GM21528 (cell line): ENCODE results near the gene GBP3.
"Not testable (repeated sequence)": the region's sequence is repeated elsewhere in the genome, so short reads cannot be mapped to it uniquely, and the experiment has no call there.

Experiments
- ATAC-seq: cut with Tn5 transposase; IDR thresholded peaks from one replicate; pipeline ENCODE4 v1.9.1; 2021; ENCODE audit warnings: mild to moderate bottlenecking, moderate library complexity; ENCODE audit not compliant: unreplicated experiment, low FRiP score

The GBP3 gene

DNA sequence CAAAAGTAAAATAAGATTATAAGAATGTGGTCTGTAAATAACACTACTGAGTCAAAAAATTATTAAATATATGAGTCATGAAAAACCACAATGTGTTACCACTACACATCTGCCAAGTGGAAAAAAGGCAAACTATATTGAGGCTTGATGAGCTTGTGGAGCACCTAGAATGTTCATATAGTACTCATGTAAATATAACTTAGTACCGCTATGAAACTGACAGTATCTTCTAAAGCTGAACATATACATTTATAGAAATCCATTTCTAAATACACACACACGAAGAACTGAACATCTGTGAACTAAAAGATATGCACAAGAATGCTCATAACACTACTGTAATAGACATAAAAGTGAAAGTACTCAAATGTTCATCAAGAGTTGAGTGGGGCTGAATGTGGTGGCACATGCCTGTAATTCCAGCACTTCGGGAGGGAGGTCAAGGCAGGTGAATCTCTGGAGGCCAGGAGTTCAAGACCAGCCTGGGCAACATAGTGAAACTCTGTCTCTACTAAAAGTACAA is 18.5 kb upstream of the GBP3 start:
- ATAC-seq: peak; percentile 95

DNA sequence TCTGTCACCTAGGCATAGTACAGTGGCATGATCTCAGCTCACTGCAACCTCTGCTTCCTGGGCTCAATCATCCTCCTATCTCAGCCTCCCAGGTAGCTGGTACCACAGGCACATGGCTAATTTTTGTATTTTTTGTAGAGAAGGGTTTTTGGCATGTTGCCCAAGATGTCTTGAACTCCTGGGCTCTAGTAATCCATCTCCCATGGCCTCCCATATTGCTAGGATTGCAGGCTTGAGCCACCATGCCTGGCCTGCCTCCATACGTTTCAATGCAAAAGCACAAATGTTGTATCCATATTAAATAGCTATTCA is 17.6 kb upstream of the GBP3 start:
- no peak for ATAC-seq

DNA sequence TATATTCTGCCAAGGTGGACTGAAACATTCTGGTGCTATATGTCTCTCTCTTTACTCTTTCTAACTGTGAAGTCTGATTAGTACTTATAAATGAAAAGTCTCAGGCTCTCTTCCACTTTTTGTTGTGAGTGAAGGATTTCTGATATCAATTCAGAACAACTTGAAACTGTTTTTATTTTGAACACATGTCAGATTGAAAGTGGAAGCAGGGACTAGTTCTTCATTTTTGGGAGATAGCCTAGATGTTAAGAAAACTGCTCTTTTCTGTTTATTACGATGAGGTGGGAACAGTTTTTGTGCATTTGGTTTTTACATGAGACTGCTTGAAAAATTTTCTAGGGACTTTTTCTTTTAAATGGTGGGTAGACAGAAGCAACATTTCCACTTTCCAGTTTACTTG is 14.5 kb upstream of the GBP3 start:
- ATAC-seq: no peak

GRCh38 chr1:89035080-89035479 is 12.4 kb upstream of the GBP3 start:
- no peak for ATAC-seq

- not testable (repeated sequence) for ATAC-seq
Observed at GRCh38 chr1:89034004-89034403, 11.3 kb upstream of the GBP3 start.

GRCh38 chr1:89029051-89029450 is 6.4 kb upstream of the GBP3 start:
- ATAC-seq: not testable (repeated sequence)

DNA sequence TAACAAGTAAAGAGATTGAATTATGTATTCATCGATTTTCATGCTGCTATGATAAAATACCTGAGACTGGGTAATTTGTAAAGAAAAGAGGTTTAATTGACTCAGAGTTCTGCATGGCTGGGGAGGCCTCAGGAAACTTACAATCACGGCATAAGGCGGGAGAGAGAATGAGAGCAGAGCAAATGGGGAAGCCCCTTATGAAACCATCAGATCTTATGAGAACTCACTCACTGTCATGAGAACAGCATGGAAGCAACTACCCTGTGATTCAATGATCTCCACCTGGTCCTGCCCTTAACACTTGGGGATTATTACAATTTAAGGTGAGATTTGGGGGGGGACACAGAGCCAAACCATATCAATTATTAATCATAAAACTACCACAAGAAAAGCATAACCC is 3.3 kb upstream of the GBP3 start:
- no peak for ATAC-seq

DNA sequence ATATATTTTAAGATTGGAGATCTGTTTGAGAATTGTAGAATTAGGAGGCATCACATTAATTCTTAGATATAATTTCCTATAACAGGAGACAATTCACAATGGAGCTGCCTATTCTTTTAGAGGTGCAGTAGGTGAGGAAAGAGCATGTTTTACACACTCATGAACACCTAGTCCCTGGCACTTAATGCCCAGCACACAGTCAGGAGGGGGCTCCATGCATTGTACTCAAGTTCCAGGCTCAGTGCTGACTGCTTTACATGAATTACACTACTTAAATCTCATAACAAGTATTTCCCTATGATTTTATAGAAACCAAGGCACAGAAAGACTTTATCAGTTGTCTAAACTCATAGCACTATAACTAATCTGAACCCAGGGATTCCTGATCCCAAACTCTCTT is 360 bp upstream of the GBP3 start:
- no peak for ATAC-seq

GRCh38 chr1:89018318-89018717 is 4.3 kb downstream of the GBP3 start:
- ATAC-seq: not testable (repeated sequence)

DNA sequence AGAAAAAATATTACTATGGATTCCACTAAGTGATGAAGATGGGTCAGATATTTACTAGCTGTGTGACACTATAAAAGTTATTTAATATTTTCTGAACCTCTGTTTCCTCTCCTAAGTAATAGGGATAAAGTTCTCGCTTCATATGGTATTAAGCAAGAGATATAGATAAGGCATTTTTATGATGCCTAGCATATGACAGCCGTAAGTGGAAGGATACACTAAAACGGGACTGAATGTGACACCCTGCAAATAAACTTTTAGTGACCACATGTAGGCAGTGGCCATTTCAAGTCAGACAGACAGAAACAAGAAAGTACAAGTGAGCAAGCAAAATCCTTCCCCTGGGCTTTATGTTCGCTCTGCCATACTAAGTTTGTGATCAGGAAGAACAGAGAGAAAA is 14.2 kb downstream of the GBP3 start:
- no peak for ATAC-seq

GRCh38 chr1:89005286-89006151 is 17.1 kb downstream of the GBP3 start:
- no peak for ATAC-seq

DNA sequence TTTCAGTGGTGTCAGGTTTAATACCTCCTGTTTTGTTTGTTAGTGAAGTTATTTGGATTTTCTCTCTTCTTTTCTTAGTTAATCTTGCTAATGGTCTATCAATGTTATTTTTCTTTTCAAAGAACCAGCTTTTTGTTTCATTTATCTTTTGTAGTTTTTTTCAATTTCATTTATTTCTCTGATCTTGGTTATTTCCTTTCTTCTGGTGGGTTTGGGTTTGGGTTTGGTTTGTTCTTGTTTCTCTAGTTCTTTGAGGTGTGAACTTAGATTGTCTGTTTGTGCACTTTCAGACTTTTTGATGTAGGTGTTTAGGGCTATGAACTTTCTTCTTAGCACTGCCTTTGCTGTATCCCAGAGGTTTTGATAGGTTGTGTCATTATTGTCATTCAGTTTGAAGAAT is 20.5 kb downstream of the GBP3 start:
- not testable (repeated sequence) for ATAC-seq

GRCh38 chr1:89001510-89001909 is 21.2 kb downstream of the GBP3 start:
- no peak for ATAC-seq

GRCh38 chr1:88998716-88999115 is 23.9 kb downstream of the GBP3 start:
- peak; percentile 85 for ATAC-seq

DNA sequence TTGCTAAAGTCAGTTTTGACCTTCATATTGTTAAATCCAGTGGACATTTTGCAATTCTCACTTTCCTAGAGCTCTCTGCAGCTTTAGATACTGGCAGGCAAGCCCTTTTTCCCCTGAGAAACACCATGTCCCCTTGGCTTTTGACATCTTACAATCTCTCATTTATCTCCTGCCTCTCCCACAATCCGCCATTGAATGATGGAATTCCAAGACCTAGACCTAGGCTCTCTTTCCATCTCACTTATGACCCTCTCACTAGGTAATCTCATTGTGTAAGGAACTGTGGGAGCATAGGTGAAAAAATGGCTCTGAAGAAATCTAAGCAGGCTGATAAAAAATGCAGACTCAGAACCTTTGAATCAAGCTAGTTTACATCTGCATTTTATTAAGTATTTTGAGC is 32.2 kb downstream of the GBP3 start:
- ATAC-seq: no peak

DNA sequence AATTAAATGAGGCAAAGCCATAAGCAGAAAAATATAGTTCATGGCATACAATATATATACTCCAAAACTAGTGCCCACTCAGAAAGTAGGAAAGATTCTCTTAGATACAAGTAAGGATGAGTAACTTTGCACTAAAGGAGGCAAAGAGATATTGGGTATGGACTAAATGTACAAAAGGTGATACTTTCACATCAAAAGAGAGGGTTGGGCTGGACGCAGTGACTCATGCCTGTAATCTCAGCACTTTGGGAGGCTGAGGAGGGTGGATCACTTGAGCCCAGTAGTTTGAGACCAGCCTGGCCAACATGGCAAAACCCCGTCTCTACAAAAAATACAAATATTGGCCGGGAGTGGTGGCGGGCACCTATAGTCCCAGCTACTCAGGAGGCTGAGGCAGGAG is 37.0 kb downstream of the GBP3 start:
- ATAC-seq: no peak

- ATAC-seq: no peak
Observed at GRCh38 chr1:88985032-88985431, 37.6 kb downstream of the GBP3 start.

DNA sequence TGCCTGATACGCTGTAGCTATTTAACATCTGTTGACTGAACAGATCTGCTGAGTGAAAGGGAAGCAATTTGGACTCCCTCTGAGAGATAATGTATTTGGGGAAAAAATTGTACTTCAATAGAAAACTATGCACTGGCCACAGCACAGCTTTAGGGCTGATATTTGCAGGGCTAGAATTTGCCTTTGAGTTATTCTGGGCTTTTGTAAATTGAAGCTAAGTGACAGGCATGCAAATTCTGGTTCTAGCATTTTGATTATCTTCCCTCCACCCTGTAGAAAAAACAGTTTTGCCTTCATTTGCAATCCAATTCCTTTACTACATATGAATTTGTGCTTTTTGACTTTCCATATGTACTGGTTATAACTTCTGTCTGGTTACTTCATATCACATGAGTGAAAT is 38.1 kb downstream of the GBP3 start:
- ATAC-seq: no peak

DNA sequence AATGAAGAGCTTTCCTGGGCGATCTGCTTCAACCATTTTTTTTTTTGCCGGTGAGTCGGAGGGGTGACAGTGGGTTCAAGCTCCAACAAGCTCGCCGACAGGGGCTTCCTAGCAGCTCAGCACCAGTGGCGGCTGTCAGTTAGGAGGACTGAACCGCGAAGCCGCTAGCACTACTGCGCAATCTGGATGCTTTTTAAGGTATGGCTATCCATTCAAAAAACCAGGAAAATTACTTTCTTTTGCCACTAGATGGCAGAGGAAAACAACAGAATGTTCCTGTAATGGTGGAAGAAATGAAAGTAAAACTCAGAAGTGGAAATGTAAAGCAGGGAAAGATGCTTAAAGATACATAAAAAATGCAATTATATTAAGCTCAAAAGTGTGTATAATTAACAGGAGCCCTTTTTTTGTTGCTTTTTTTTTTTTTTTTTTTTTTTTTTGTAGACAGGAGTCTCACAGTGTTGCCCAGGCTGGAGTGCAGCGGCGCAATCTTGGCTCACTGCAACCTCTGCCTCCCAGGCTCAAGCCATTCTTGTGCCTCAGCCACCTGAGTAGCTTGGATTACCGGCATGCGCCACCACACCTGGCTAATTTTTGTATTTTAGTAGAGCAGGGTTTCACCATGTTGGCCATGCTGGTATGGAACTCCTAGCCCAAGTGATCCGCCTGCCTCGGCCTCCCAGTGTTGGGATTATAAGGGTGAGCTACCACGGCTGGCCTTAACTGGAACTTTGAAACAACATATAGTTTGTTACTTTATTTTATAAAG is 38.7 kb downstream of the GBP3 start:
- peak; percentile 67 for ATAC-seq

DNA sequence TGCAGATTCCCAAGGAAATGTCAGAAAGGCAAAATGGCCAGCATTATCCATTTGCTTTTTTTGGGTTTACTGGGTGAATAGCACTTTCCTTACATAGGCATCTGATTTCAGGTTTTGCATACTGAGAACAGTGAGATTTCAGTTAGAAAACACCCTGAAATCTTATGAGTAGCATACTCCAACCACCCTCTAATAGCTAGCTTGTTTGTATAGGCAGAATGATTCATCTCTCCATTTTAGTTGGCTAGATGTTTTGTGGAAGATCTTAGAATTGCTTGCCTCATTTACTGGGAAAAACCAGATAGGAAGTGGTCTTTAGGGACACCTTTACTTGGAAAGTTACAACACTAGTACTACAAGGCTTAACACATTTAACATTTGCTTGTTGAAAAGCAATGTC is 40.6 kb downstream of the GBP3 start:
- no peak for ATAC-seq

DNA sequence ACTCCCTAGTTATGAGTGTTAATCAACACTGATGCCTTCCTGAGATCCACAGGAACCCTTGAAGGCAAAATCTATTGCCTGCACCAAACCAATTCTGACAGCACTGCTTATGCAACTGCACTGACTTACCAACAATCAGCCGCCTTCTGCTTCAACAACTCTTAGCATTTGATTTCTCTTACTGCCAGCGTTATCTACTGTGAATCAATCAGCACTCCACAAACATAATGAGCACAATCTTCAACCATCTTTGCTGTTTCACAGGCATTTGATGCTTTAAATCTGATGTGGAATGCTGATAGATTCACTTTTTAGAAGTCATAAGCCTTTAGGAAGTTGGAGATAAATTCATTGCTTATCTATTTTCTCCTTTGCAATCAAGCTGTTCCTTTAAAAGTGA is 41.2 kb downstream of the GBP3 start:
- not testable (repeated sequence) for ATAC-seq

- no peak for ATAC-seq
Observed at GRCh38 chr1:88980870-88981269, 41.8 kb downstream of the GBP3 start.
